DND-41 (cell line): ENCODE measurements around the gene IKZF2.

ENCODE experiments used
- ATAC-seq: fragments of 200-7000 bp; cut with Tn5 transposase; 3 replicates; pipeline ENCODE4 v1.9.1; 2021; ENCODE audit warnings: low read depth; ENCODE audit not compliant: insufficient read depth
- DNase-seq: peaks from one replicate; pipeline ENCODE4 v3.0.0-alpha.2; 2020
- H2AFZ ChIP-seq: 2 replicates; pipeline ENCODE4 v1.6.0; 2012; ENCODE audit warnings: low read depth, low read length
- H3K27ac ChIP-seq: 2 replicates; pipeline ENCODE4 v1.5.1; 2012; ENCODE audit warnings: low read length, inconsistent platforms
- H3K27me3 ChIP-seq: fragments of 200-600 bp; sonication (generic); 2 replicates; pipeline ENCODE4 v1.6.0; 2012; ENCODE audit warnings: low read length, mild to moderate bottlenecking, inconsistent platforms; ENCODE audit not compliant: insufficient read depth, poor library complexity
- H3K36me3 ChIP-seq: 2 replicates; pipeline ENCODE4 v1.5.1; 2012; ENCODE audit warnings: low read length, inconsistent platforms; ENCODE audit not compliant: insufficient read depth
- H3K4me1 ChIP-seq: 2 replicates; pipeline ENCODE4 v1.5.1; 2012; ENCODE audit warnings: mild to moderate bottlenecking, low read length; ENCODE audit not compliant: insufficient read depth
- H3K4me2 ChIP-seq: 2 replicates; pipeline ENCODE4 v1.6.0; 2012; ENCODE audit warnings: mild to moderate bottlenecking, moderate library complexity, low read length, inconsistent platforms; ENCODE audit not compliant: insufficient read depth
- H3K4me3 ChIP-seq, 2 experiments: fragments of 200-600 bp in 1 of 2; shearing (Covaris generic) in 1 of 2; 2 replicates each; pipeline ENCODE4 v1.5.1; 2012 to 2016; ENCODE audit warnings: inconsistent platforms in 2 of 2, low read length in 2 of 2, mild to moderate bottlenecking in 2 of 2, low read depth in 1 of 2, moderate library complexity in 1 of 2
- H3K79me2 ChIP-seq: 2 replicates; pipeline ENCODE4 v1.6.0; 2012; ENCODE audit warnings: low read length, inconsistent platforms; ENCODE audit not compliant: insufficient read depth
- H3K9ac ChIP-seq: 2 replicates; pipeline ENCODE4 v1.6.0; 2012; ENCODE audit warnings: low read depth, mild to moderate bottlenecking, inconsistent platforms, low read length, moderate library complexity
- H3K9me3 ChIP-seq: 2 replicates; pipeline ENCODE4 v1.5.1; 2012; ENCODE audit warnings: low read length, moderate library complexity, mild to moderate bottlenecking, inconsistent platforms; ENCODE audit not compliant: insufficient read depth, severe bottlenecking
- H4K20me1 ChIP-seq: 2 replicates; pipeline ENCODE4 v1.6.0; 2012; ENCODE audit warnings: low read length; ENCODE audit not compliant: insufficient read depth
- EZH2 ChIP-seq: IDR thresholded peaks from 3 replicates; pipeline ENCODE4 v1.6.1; 2012; ENCODE audit warnings: borderline replicate concordance, low read depth, mild to moderate bottlenecking, moderate library complexity, low read length, inconsistent platforms; ENCODE audit not compliant: severe bottlenecking
- TF ChIP-seq, protein P1 (sequence below): IDR thresholded peaks from 2 replicates; pipeline ENCODE4 v1.5.1; 2012; ENCODE audit warnings: borderline replicate concordance, low read length, moderate library complexity, mild to moderate bottlenecking; ENCODE audit not compliant: poor library complexity, severe bottlenecking; ENCODE audit errors: extremely low read depth

IKZF2 gene

DNA sequence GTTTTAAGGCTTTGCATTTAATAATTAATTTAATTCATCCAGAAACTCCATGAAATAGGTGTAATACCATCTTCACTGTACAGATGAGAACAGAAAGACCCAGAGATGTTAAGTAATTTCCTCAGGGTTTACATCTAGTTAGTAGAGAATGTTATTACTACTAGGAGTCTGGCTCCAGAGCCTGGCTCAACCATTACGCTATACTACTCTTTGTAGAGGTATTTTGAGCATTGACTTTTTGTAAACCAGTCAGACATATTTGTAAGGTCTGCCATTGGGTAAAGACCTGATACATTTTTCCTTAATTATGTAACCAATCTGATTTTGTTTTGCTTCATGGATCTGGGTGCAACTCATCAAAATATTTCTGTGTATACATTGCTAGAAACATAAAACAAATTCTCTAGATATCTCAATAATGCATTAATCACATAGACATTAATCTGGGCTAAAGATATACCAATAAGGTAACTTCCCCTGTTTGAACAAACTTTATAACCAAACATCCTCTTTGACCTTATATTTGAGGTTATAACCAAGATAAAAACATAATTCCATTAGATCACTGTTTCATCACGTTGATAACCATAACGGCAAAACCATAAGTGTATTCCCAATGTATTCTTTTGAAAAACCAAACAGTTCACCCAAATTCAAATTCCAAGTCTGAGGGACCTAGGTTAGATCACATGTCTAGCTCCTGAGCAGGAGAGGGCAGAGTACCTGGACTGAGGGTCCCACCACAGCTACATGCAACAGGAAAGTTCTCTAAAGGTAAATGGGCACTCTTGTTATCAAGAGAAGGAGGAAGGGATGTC lies 135.0 kb downstream of the IKZF2 start:
- Histone ChIP-seq H3K4me3 (no peak overlapping the region), H4K20me1 (no peaks in the 10 kb centered on the region), H3K27ac (no peak overlapping the region), H3K9ac (no peak overlapping the region), H3K4me2 (no peak overlapping the region), H3K36me3 (peaks cover 87% of the 10 kb centered on the region), H3K79me2 (no peaks in the 10 kb centered on the region), H3K27me3 (no peaks in the 10 kb centered on the region), H2AFZ (no peak overlapping the region), H3K4me1 (no peaks in the 10 kb centered on the region), H3K9me3 (no peaks in the 10 kb centered on the region)
- ATAC-seq (no peak), DNase-seq (no peak)
- no peak for TF ChIP-seq EZH2
- TF ChIP-seq, protein P1, sequence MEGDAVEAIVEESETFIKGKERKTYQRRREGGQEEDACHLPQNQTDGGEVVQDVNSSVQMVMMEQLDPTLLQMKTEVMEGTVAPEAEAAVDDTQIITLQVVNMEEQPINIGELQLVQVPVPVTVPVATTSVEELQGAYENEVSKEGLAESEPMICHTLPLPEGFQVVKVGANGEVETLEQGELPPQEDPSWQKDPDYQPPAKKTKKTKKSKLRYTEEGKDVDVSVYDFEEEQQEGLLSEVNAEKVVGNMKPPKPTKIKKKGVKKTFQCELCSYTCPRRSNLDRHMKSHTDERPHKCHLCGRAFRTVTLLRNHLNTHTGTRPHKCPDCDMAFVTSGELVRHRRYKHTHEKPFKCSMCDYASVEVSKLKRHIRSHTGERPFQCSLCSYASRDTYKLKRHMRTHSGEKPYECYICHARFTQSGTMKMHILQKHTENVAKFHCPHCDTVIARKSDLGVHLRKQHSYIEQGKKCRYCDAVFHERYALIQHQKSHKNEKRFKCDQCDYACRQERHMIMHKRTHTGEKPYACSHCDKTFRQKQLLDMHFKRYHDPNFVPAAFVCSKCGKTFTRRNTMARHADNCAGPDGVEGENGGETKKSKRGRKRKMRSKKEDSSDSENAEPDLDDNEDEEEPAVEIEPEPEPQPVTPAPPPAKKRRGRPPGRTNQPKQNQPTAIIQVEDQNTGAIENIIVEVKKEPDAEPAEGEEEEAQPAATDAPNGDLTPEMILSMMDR: no peak

DNA sequence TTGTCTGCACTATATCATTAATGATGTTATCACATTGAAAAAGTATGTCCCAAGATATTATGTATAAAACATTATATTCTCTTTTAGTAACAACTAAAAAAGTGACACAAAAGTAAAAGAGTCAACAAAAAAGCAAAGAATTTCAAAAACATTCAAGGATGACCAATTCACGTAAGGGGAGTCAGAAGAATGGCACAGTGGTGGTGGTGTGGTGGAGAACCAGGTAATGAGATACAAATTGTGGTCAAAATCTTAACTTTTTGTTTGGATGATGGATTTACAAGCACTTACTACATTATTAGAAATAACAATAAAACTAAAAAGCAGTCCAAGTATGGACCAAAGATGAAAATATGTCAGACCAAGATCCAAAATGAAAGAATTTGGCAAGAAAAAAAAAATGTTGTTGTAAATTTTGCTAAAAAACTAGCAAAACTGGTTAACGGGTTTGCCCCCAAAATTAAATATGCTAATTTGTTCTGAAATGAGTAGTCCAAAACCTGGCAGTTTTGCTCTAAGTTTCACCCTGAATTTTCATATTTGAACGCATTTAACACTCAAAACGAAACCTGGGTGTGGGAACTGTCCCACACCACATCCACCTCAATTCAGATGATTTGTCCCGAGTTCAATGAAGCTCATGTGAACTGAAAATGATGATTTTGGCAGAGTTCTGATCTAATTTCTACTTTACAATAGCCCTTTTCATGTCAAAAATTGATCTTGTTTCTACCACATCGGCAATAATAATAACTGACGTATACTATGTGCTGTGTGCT lies 135.8 kb downstream of the IKZF2 start:
- Histone ChIP-seq H3K9me3 (no peaks in the 10 kb centered on the region), H2AFZ (no peak overlapping the region), H4K20me1 (no peaks in the 10 kb centered on the region), H3K27me3 (no peaks in the 10 kb centered on the region), H3K4me2 (no peak overlapping the region), H3K27ac (no peak overlapping the region), H3K36me3 (peaks cover 89% of the 10 kb centered on the region), H3K4me3 (no peak overlapping the region), H3K4me1 (no peaks in the 10 kb centered on the region), H3K9ac (no peak overlapping the region), H3K79me2 (no peaks in the 10 kb centered on the region)
- DNase-seq: no peak
- TF ChIP-seq EZH2: no peak
- TF ChIP-seq, protein P1: no peak
- no peak for ATAC-seq

DNA sequence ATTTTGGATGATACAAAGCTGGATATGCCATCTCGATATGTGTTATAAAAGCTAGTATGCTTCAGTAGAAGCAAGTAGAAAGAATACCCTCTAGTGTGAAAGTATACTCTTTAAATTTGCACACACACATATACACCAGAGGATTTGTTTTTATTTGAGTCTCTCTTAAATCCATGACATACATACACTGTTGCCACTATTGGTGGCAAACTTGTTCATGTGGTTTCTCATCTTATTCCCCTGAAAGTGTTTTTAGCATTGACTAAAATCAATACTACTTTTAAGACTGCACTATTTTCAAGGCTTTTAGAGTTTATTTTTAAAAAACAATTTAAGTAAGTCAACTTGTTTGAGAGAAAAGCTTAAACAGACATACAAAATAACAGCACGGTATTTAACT lies 137.4 kb downstream of the IKZF2 start:
- Histone ChIP-seq H3K36me3 (peaks cover 90% of the 10 kb centered on the region), H4K20me1 (no peaks in the 10 kb centered on the region), H3K4me3 (no peak overlapping the region), H3K4me1 (no peaks in the 10 kb centered on the region), H3K9me3 (no peaks in the 10 kb centered on the region), H3K79me2 (no peaks in the 10 kb centered on the region), H3K4me2 (no peak overlapping the region), H3K27me3 (no peaks in the 10 kb centered on the region), H3K27ac (no peak overlapping the region), H2AFZ (no peak overlapping the region), H3K9ac (no peak overlapping the region)
- ATAC-seq (no peak), DNase-seq (no peak)
- TF ChIP-seq, protein P1: no peak
- TF ChIP-seq EZH2: no peak
